BLaER1 (cell line): ENCODE measurements around the gene TTC1.

Source experiments
- H3K27ac ChIP-seq: shearing (Covaris generic); formaldehyde crosslinking; 2 replicates; pipeline ENCODE4 v1.8.1; 2022
- H3K27me3 ChIP-seq: shearing (Covaris generic); formaldehyde crosslinking; 2 replicates; pipeline ENCODE4 v1.8.1; 2022
- H3K36me3 ChIP-seq: shearing (Covaris generic); formaldehyde crosslinking; 2 replicates; pipeline ENCODE4 v1.8.1; 2022
- H3K4me1 ChIP-seq: shearing (Covaris generic); formaldehyde crosslinking; 2 replicates; pipeline ENCODE4 v1.8.1; 2022
- H3K4me2 ChIP-seq: shearing (Covaris generic); formaldehyde crosslinking; 2 replicates; pipeline ENCODE4 v1.8.1; 2022
- H3K4me3 ChIP-seq: shearing (Covaris generic); formaldehyde crosslinking; 2 replicates; pipeline ENCODE4 v1.8.1; 2022
- H3K9ac ChIP-seq: shearing (Covaris generic); formaldehyde crosslinking; 2 replicates; pipeline ENCODE4 v1.8.1; 2022
- H3K9me3 ChIP-seq: shearing (Covaris generic); formaldehyde crosslinking; 2 replicates; pipeline ENCODE4 v1.8.1; 2022
- H4K20me1 ChIP-seq: shearing (Covaris generic); formaldehyde crosslinking; 2 replicates; pipeline ENCODE4 v1.8.1; 2022
- Cebpa-rat ChIP-seq: shearing (Covaris generic); IDR thresholded peaks from 2 replicates; pipeline ENCODE4 v1.8.1; 2022

Gene TTC1

DNA sequence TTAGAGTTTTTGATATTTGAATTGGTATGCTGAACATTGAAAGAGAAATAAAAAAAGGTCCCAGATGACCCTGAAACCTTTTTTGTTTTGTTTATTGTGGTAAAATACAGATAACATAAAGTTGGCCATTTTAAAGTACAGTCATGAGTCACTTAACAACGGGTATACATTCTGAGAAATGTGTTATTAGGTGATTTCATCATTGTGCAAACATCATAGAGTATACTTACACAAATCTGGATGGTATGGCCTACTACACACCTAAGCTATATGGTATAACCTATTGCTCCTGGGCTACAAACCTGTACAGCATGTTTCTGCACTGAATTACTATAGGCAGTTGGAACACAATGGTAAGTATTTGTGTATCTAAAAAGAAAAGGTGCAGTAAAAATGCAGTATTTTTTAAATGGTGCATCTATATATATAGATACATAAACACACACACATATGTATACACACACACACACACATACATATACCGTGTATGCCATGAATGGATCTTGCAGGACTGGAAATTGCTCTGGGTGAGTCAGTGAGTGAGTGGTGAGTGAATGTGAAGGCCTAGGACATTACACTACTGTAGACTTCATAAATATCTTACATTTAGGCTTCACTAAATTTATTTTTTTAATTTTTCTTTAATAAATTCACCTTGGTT, 31.0 kb downstream of the TTC1 start:
- Histone ChIP-seq H3K4me1 (no peaks in the 10 kb centered on the region), H3K27me3 (no peaks in the 10 kb centered on the region), H3K9me3 (no peaks in the 10 kb centered on the region), H3K9ac (no peak overlapping the region), H3K27ac (no peak overlapping the region), H3K4me2 (no peak overlapping the region), H4K20me1 (no peaks in the 10 kb centered on the region), H3K4me3 (no peak overlapping the region), H3K36me3 (peaks cover 91% of the 10 kb centered on the region)
- TF ChIP-seq Cebpa-rat = no peak

DNA sequence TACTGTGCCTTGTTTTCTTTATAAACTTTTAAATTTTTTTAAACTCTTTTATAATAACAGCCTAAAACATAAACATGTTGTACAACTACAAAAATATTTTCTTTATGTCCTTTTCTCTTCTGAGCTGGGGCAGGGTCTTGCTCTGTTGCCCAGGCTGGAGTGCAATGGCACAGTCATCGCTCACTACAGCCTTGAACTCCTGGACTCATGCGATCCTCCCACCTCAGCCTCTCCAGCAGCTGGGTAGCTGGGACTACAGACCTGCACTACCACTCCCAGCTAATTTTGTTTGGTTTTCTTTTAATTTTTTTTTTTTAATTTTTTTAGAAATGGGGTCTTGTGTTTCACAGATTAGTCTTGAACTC, 31.5 kb downstream of the TTC1 start:
- TF ChIP-seq Cebpa-rat = no peak
- H3K27ac ChIP-seq = no peak overlapping the region
- H3K9ac ChIP-seq = no peak overlapping the region
- H3K4me1 ChIP-seq = no peaks in the 10 kb centered on the region
- H3K4me2 ChIP-seq = no peak overlapping the region
- no peaks in the 10 kb centered on the region for H3K9me3 ChIP-seq
- no peaks in the 10 kb centered on the region for H4K20me1 ChIP-seq
- peaks cover 86% of the 10 kb centered on the region for H3K36me3 ChIP-seq
- H3K27me3 ChIP-seq = no peaks in the 10 kb centered on the region
- H3K4me3 ChIP-seq = no peak overlapping the region

- Histone ChIP-seq H3K4me1 (no peaks in the 10 kb centered on the region), H3K4me3 (no peak overlapping the region), H3K27ac (no peak overlapping the region), H3K4me2 (no peak overlapping the region), H3K9ac (no peak overlapping the region), H3K27me3 (no peaks in the 10 kb centered on the region), H4K20me1 (0 out of 2 replicates have a peak, but pooled peaks cover 5% of the 10 kb centered on the region), H3K9me3 (no peaks in the 10 kb centered on the region), H3K36me3 (peaks cover 87% of the 10 kb centered on the region)
- no peak for TF ChIP-seq Cebpa-rat
These were observed 33.7 kb downstream of the TTC1 start for GRCh38 chr5:160042671-160043070.

GRCh38 chr5:160044391-160044804, 35.5 kb downstream of the TTC1 start:
- Histone ChIP-seq H3K9me3 (no peaks in the 10 kb centered on the region), H3K36me3 (peaks cover 86% of the 10 kb centered on the region), H3K4me2 (no peak overlapping the region), H3K9ac (no peak overlapping the region), H4K20me1 (0 out of 2 replicates have a peak, but pooled peaks cover 5% of the 10 kb centered on the region), H3K4me1 (no peaks in the 10 kb centered on the region), H3K4me3 (no peak overlapping the region), H3K27ac (no peak overlapping the region), H3K27me3 (no peaks in the 10 kb centered on the region)
- TF ChIP-seq Cebpa-rat = no peak

GRCh38 chr5:160044967-160045366, 36.0 kb downstream of the TTC1 start:
- no peak overlapping the region for H3K4me2 ChIP-seq
- no peak overlapping the region for H3K27ac ChIP-seq

DNA sequence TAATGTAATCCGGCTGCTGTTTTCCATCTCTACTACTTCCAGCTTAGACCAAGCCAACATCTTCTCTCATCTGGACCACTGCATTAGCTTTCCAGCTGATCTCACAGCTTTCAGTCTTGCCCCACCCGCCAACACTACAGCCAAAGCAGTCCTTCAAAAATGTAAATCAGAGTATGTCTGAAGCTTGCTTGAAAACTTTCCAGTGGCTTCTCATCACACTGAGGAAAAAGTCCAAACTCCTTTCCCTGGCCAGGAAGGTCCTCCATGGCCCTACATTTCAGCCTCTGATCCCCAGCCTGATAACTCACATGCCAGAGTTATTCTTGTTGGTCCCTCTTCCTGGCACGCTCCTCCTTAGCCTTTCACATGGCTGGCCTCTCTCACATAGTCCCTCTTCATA, 38.5 kb downstream of the TTC1 start:
- no peak overlapping the region for H3K9ac ChIP-seq
- H3K36me3 ChIP-seq = peaks cover 87% of the 10 kb centered on the region
- no peak overlapping the region for H3K4me3 ChIP-seq
- H3K9me3 ChIP-seq = no peaks in the 10 kb centered on the region
- H4K20me1 ChIP-seq = 0 out of 2 replicates have a peak, but pooled peaks cover 5% of the 10 kb centered on the region
- no peak for TF ChIP-seq Cebpa-rat
- no peak overlapping the region for H3K27ac ChIP-seq
- no peak overlapping the region for H3K4me2 ChIP-seq
- H3K27me3 ChIP-seq = no peaks in the 10 kb centered on the region
- H3K4me1 ChIP-seq = no peaks in the 10 kb centered on the region

More at GRCh38 chr5:160044967-160045366, 36.0 kb downstream of the TTC1 start:
- no peaks in the 10 kb centered on the region for H3K27me3 ChIP-seq
- 0 out of 2 replicates have a peak, but pooled peaks cover 5% of the 10 kb centered on the region for H4K20me1 ChIP-seq
- H3K9ac ChIP-seq = no peak overlapping the region
- H3K4me1 ChIP-seq = no peaks in the 10 kb centered on the region
- peaks cover 86% of the 10 kb centered on the region for H3K36me3 ChIP-seq
- H3K4me3 ChIP-seq = no peak overlapping the region
- H3K9me3 ChIP-seq = no peaks in the 10 kb centered on the region
- TF ChIP-seq Cebpa-rat = no peak

DNA sequence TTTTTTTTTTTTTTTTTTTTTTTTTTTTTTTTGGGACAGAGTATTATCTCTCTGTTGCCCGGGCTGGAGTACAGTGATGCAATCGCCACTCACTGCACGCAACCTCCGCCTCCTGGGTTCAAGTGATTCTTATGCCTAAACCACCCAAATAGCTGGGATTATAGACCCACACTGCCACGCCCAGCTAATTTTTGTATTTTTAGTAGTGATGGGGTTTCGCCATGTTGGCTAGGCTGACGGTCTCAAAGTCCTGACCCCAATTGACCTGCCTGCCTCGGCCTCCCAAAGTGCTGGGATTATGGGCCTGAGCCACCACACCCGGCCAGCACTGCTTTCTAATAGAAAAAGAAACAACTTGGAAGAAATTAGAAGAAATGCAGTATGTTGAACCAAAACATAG, 39.2 kb downstream of the TTC1 start:
- Histone ChIP-seq H3K9me3 (no peaks in the 10 kb centered on the region), H3K27ac (no peak overlapping the region)

DNA sequence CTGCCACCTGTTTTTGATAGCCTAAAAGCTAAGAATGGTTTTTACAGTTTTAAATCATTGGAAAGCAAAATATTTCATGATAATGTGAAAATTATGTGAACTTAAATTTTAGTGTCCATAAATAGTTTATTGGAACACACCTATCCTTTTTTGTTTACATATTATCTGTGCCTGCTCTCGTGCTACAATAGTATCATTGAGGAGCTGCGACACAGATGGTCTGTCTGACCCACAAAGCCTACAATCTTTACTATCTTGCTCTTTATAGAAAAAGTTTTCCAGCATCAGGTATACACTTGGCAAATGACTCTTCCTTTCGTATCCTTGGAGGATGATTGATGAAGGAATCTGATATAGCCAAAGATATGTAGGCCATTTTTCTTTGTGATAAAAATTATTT, 40.2 kb downstream of the TTC1 start:
- no peak for TF ChIP-seq Cebpa-rat

More for the DNA sequence above, 39.2 kb downstream of the TTC1 start:
- peaks cover 87% of the 10 kb centered on the region for H3K36me3 ChIP-seq
- no peak overlapping the region for H3K4me2 ChIP-seq
- H3K4me1 ChIP-seq = no peaks in the 10 kb centered on the region
- 0 out of 2 replicates have a peak, but pooled peaks cover 5% of the 10 kb centered on the region for H4K20me1 ChIP-seq
- TF ChIP-seq Cebpa-rat = no peak
- H3K4me3 ChIP-seq = no peak overlapping the region
- H3K9ac ChIP-seq = no peak overlapping the region
- H3K27me3 ChIP-seq = no peaks in the 10 kb centered on the region

GRCh38 chr5:160054047-160054446, 45.1 kb downstream of the TTC1 start:
- peaks cover 100% of the 10 kb centered on the region for H3K36me3 ChIP-seq
- H3K27me3 ChIP-seq = no peaks in the 10 kb centered on the region
- no peak overlapping the region for H3K9ac ChIP-seq
- no peak overlapping the region for H3K4me3 ChIP-seq
- no peak for TF ChIP-seq Cebpa-rat
- H3K9me3 ChIP-seq = peaks cover 16% of the 10 kb centered on the region
- no peaks in the 10 kb centered on the region for H4K20me1 ChIP-seq
- H3K27ac ChIP-seq = no peak overlapping the region
- H3K4me1 ChIP-seq = no peaks in the 10 kb centered on the region
- H3K4me2 ChIP-seq = no peak overlapping the region

More for the DNA sequence above, 40.2 kb downstream of the TTC1 start:
- no peak overlapping the region for H3K4me2 ChIP-seq
- no peak overlapping the region for H3K27ac ChIP-seq
- H4K20me1 ChIP-seq = 0 out of 2 replicates have a peak, but pooled peaks cover 5% of the 10 kb centered on the region
- H3K9me3 ChIP-seq = no peaks in the 10 kb centered on the region
- H3K36me3 ChIP-seq = peaks cover 88% of the 10 kb centered on the region
- H3K27me3 ChIP-seq = no peaks in the 10 kb centered on the region
- H3K4me3 ChIP-seq = no peak overlapping the region
- H3K9ac ChIP-seq = no peak overlapping the region
- no peaks in the 10 kb centered on the region for H3K4me1 ChIP-seq

DNA sequence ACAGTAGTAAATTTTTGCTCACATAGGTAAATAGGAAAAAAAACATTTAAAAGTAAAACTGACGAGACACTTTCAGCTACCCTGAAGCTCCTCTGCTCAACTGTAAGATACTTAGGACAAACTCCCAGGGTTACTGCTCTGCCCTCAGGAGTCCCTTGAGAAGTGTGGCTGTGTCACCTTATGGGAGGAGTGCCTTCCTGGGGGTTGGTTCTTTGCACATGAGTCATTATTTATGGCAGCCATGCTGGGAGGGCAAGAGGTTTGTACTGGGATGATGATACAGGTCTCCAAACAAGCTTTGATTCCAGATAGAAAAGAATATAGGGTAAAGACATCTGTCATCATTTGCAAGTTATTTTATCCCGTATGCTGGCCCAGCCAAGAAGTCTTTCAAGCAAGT, 45.9 kb downstream of the TTC1 start:
- no peak overlapping the region for H3K4me3 ChIP-seq
- no peak overlapping the region for H3K9ac ChIP-seq
- H3K36me3 ChIP-seq = peaks cover 100% of the 10 kb centered on the region
- H3K4me1 ChIP-seq = no peaks in the 10 kb centered on the region
- H3K27me3 ChIP-seq = no peaks in the 10 kb centered on the region
- no peak for TF ChIP-seq Cebpa-rat
- H4K20me1 ChIP-seq = no peaks in the 10 kb centered on the region
- no peak overlapping the region for H3K27ac ChIP-seq
- H3K9me3 ChIP-seq = peaks cover 20% of the 10 kb centered on the region
- no peak overlapping the region for H3K4me2 ChIP-seq

DNA sequence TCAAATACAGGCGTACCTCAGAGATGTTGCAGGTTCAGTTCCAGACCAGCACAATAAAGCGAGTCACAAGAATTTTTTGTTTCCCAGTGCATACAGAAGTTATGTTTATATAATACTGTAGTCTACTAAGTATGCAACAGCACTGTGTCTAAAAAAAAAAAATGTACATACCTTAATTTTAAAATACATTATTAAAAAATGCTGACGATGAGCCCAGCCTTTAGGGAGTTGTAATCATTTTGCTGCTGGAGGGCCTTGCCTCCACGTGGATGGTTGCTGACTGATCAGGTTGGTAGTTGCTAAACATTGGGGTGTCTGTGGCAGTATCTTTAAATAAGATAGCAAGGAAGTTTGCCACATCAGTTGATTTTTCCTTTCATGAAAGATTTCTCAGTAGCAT, 48.3 kb downstream of the TTC1 start:
- no peak for TF ChIP-seq Cebpa-rat
- H4K20me1 ChIP-seq = no peaks in the 10 kb centered on the region
- H3K4me1 ChIP-seq = no peaks in the 10 kb centered on the region
- no peak overlapping the region for H3K4me3 ChIP-seq
- peaks cover 20% of the 10 kb centered on the region for H3K9me3 ChIP-seq
- no peak overlapping the region for H3K4me2 ChIP-seq
- no peak overlapping the region for H3K27ac ChIP-seq
- no peaks in the 10 kb centered on the region for H3K27me3 ChIP-seq
- H3K9ac ChIP-seq = no peak overlapping the region
- H3K36me3 ChIP-seq = peaks cover 100% of the 10 kb centered on the region
